Neuronal stem cell (in vitro differentiated cells): ENCODE results near the gene SALL4.
A peak's percentile ranks its signal among the peaks of the same experiment; 100 is the strongest.

ENCODE experiments used
- DNase-seq: peaks from one replicate; pipeline ENCODE4 v3.0.0-alpha.2; 2013; ENCODE audit warnings: low spot score
- H2AFZ ChIP-seq: one replicate; pipeline ENCODE4 v1.6.1; 2013; ENCODE audit warnings: mild to moderate bottlenecking, low read length, inconsistent platforms
- H2AK5ac ChIP-seq: 2 replicates; pipeline ENCODE4 v1.6.1; 2013; ENCODE audit warnings: low read depth, mild to moderate bottlenecking, inconsistent platforms, low read length, moderate library complexity, mixed read lengths
- H2BK120ac ChIP-seq: 2 replicates; pipeline ENCODE4 v1.6.1; 2013; ENCODE audit warnings: low read depth, mild to moderate bottlenecking, inconsistent platforms, low read length, moderate library complexity, mixed read lengths
- H2BK12ac ChIP-seq: one replicate; pipeline ENCODE4 v1.6.1; 2013; ENCODE audit warnings: low read length, inconsistent platforms
- H2BK15ac ChIP-seq: 2 replicates; pipeline ENCODE4 v1.6.1; 2013; ENCODE audit warnings: mild to moderate bottlenecking, low read length, inconsistent platforms, mixed read lengths
- H2BK5ac ChIP-seq: one replicate; pipeline ENCODE4 v1.6.1; 2013; ENCODE audit warnings: inconsistent platforms, mild to moderate bottlenecking, low read length, moderate library complexity
- H3K14ac ChIP-seq: one replicate; pipeline ENCODE4 v1.6.1; 2013; ENCODE audit warnings: low read length, inconsistent platforms
- H3K18ac ChIP-seq: 2 replicates; pipeline ENCODE4 v1.6.1; 2013; ENCODE audit warnings: low read length, inconsistent platforms
- H3K23ac ChIP-seq: 2 replicates; pipeline ENCODE4 v1.6.1; 2013; ENCODE audit warnings: low read depth, mild to moderate bottlenecking, mixed read lengths, low read length, inconsistent platforms; ENCODE audit not compliant: poor library complexity
- H3K27ac ChIP-seq: replicated peaks from 3 replicates; pipeline ENCODE4 v1.5.1; 2013; ENCODE audit warnings: low read length, inconsistent platforms
- H3K27me3 ChIP-seq, 3 experiments: 2 replicates each; pipeline ENCODE4 v1.6.1; 2013; ENCODE audit warnings: low read length in 3 of 3, mild to moderate bottlenecking in 2 of 3, inconsistent platforms in 1 of 3, low read depth in 1 of 3, mixed read lengths in 1 of 3, moderate library complexity in 1 of 3; ENCODE audit not compliant: control insufficient read depth in 3 of 3, insufficient read depth in 3 of 3
- H3K36me3 ChIP-seq, 2 donors: replicated peaks in 1 of 2; 2 replicates each; pipeline ENCODE4 v1.6.1; 2013; ENCODE audit warnings: low read length in 2 of 2; ENCODE audit not compliant: control insufficient read depth in 2 of 2, insufficient read depth in 2 of 2
- H3K4ac ChIP-seq: 2 replicates; pipeline ENCODE4 v1.6.1; 2013; ENCODE audit warnings: inconsistent platforms, mild to moderate bottlenecking, low read length, moderate library complexity
- H3K4me1 ChIP-seq, 2 donors: 1 replicate in 1 of 2; 2 replicates in 1 of 2; pipeline ENCODE4 v1.6.1; 2013; ENCODE audit warnings: low read length in 2 of 2, low read depth in 1 of 2; ENCODE audit not compliant: control insufficient read depth in 2 of 2, insufficient read depth in 1 of 2
- H3K4me2 ChIP-seq: one replicate; pipeline ENCODE4 v1.6.1; 2013; ENCODE audit warnings: mild to moderate bottlenecking, low read length, inconsistent platforms; ENCODE audit not compliant: insufficient read depth, poor library complexity, severe bottlenecking
- H3K4me3 ChIP-seq, 2 donors: 2 replicates each; pipeline ENCODE4 v1.5.1; 2013; ENCODE audit warnings: low read length in 2 of 2, mild to moderate bottlenecking in 2 of 2, inconsistent platforms in 1 of 2, moderate library complexity in 1 of 2
- H3K79me1 ChIP-seq: one replicate; pipeline ENCODE4 v1.6.1; 2013; ENCODE audit warnings: low read depth, mild to moderate bottlenecking, inconsistent platforms, low read length, moderate library complexity
- H3K9ac ChIP-seq: one replicate; pipeline ENCODE4 v1.6.1; 2013; ENCODE audit warnings: mild to moderate bottlenecking, low read depth, low read length, inconsistent platforms; ENCODE audit not compliant: poor library complexity
- H3K9me3 ChIP-seq, 2 donors: replicated peaks in 1 of 2; 2 replicates each; pipeline versions ENCODE3 to v1.6.1; 2013; ENCODE audit warnings: low read length in 2 of 2, mild to moderate bottlenecking in 2 of 2, inconsistent platforms in 1 of 2, low read depth in 1 of 2, mixed read lengths in 1 of 2, moderate library complexity in 1 of 2; ENCODE audit not compliant: control insufficient read depth in 2 of 2, insufficient read depth in 1 of 2
- H4K8ac ChIP-seq: one replicate; pipeline ENCODE4 v1.6.1; 2013; ENCODE audit warnings: low read depth, mild to moderate bottlenecking, inconsistent platforms, low read length, moderate library complexity
- H4K91ac ChIP-seq: one replicate; pipeline ENCODE4 v1.6.1; 2013; ENCODE audit warnings: low read length, low read depth, mild to moderate bottlenecking, inconsistent platforms; ENCODE audit not compliant: poor library complexity
- WGBS, 2 donors: extraction: QIAGEN DNeasy Blood & Tissue Kit; methylation state at CpG; one replicate each; pipeline ENCODE4 v1.1.7; 2013; ENCODE audit warnings: missing lambda C conversion rate in 2 of 2, mixed read lengths in 1 of 2; ENCODE audit not compliant: insufficient read length in 2 of 2, insufficient replicate concordance in 1 of 2; ENCODE audit errors: extremely low coverage in 2 of 2; 5-methylcytosine and 5-hydroxymethylcytosine counted together

SALL4 gene

DNA sequence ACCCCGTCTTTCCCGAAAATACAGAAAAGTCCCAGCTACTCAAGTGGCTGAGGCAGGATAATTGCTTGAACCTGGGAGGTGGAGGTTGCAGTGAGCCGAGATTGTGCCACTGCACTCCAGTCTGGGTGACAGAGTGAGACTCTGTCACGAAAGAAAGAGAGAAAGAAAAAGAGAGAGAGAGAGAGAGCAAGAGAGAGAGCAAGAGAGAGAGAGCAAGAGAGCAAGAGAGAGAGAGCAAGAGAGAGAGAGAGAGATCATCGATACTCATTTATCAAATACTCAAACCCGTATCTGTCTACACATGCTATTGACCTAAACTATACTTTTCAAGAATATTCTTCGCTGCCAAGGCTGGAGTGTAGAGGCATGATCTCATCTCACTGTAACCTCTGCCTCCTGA is 28.2 kb upstream of the SALL4 start:
- H3K79me1 ChIP-seq: no peaks in the 10 kb centered on the region
- H4K8ac ChIP-seq: no peak overlapping the region
- no peak overlapping the region for H2BK12ac ChIP-seq
- no peak overlapping the region for H3K27ac ChIP-seq
- no CpG with 5 or more reads among the region's 7 CpGs for WGBS, 2 donors
- H3K36me3 ChIP-seq: no peaks in the 10 kb centered on the region
- no peak overlapping the region for H4K91ac ChIP-seq
- no peak overlapping the region for H3K4me3 ChIP-seq
- no peaks in the 10 kb centered on the region for H3K9me3 ChIP-seq
- peaks cover 7 to 9% of the 10 kb centered on the region in 2 donors for H3K4me1 ChIP-seq
- no peak overlapping the region for H2AFZ ChIP-seq
- no peak overlapping the region for H3K9ac ChIP-seq
- H2AK5ac ChIP-seq: no peak overlapping the region
- H3K23ac ChIP-seq: no peak overlapping the region
- no peak for DNase-seq
- no peak overlapping the region for H2BK5ac ChIP-seq
- H3K14ac ChIP-seq: no peak overlapping the region
- no peak overlapping the region for H3K4me2 ChIP-seq
- H2BK120ac ChIP-seq: no peak overlapping the region
- no peak overlapping the region for H3K4ac ChIP-seq
- H3K27me3 ChIP-seq: no peaks in the 10 kb centered on the region
- no peak overlapping the region for H3K18ac ChIP-seq
- H2BK15ac ChIP-seq: no peak overlapping the region

DNA sequence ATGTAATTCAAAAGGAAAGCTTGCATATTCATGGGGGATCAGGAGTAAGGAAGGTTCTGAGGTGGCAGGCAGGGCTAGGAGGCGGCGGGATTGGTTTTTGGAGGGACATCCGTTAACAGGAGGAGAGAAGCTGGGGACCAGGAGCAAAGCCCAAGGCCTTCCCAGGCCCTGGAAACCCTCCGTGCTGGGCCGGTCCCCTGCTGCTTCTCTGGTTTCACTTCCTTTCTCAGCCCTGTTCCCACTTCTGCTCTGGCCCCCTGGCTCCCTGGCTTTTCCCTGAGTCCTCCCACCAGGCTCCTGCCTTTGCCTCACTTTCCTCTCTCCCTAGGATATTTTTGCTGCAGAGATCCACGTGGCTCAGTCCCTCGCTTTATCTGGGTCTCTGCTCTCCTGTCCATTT is 26.4 kb upstream of the SALL4 start:
- no peak overlapping the region for H3K9ac ChIP-seq
- no peak overlapping the region for H3K23ac ChIP-seq
- H3K18ac ChIP-seq: peak overlapping the region; percentile 68
- peak overlapping the region; percentile 82 for H2AFZ ChIP-seq
- H3K4ac ChIP-seq: no peak overlapping the region
- H2AK5ac ChIP-seq: no peak overlapping the region
- H2BK15ac ChIP-seq: no peak overlapping the region
- no peak overlapping the region for H3K4me3 ChIP-seq
- H4K8ac ChIP-seq: no peak overlapping the region
- H3K36me3 ChIP-seq: no peaks in the 10 kb centered on the region
- H3K4me2 ChIP-seq: no peak overlapping the region
- no peak overlapping the region for H2BK5ac ChIP-seq
- peaks cover 7 to 9% of the 10 kb centered on the region in 2 donors for H3K4me1 ChIP-seq
- no peak for DNase-seq
- no peaks in the 10 kb centered on the region for H3K79me1 ChIP-seq
- no peak overlapping the region for H2BK12ac ChIP-seq
- WGBS, 2 donors: no CpG with 5 or more reads among the region's 7 CpGs
- no peaks in the 10 kb centered on the region for H3K27me3 ChIP-seq
- H4K91ac ChIP-seq: no peak overlapping the region
- no peak overlapping the region for H3K14ac ChIP-seq
- no peak overlapping the region for H2BK120ac ChIP-seq
- no peaks in the 10 kb centered on the region for H3K9me3 ChIP-seq
- H3K27ac ChIP-seq: no peak overlapping the region

DNA sequence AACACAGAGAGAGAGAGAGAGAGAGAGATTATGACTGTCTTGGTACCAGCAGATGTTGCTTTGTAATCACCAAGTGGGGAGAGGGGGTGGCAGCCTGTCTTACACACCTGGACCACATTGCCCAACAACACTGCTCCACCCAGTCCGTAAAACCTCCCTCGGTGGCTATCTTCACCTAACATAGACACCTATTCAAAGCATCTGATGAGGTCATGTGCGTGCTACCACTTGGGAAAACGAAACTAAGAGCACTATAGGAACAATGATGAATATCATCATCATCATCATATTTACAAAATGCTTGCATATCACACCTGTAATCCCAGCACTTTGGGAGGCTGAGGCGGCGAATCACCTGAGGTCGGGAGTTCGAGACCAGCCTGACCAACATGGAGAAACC is 24.1 kb upstream of the SALL4 start:
- H3K9me3 ChIP-seq: no peaks in the 10 kb centered on the region
- no peak overlapping the region for H4K91ac ChIP-seq
- no peaks in the 10 kb centered on the region for H3K79me1 ChIP-seq
- no peak overlapping the region for H2BK15ac ChIP-seq
- no peak overlapping the region for H2AK5ac ChIP-seq
- WGBS, 2 donors: no CpG with 5 or more reads among the region's 8 CpGs
- H3K4me1 ChIP-seq: peaks cover 2 to 4% of the 10 kb centered on the region in 2 donors
- no peak overlapping the region for H2BK12ac ChIP-seq
- no peak overlapping the region for H2BK120ac ChIP-seq
- no peak overlapping the region for H3K23ac ChIP-seq
- H3K27ac ChIP-seq: no peak overlapping the region
- no peaks in the 10 kb centered on the region for H3K36me3 ChIP-seq
- H2BK5ac ChIP-seq: no peak overlapping the region
- no peak for DNase-seq
- H3K4me2 ChIP-seq: no peak overlapping the region
- H3K14ac ChIP-seq: no peak overlapping the region
- H3K4ac ChIP-seq: no peak overlapping the region
- H4K8ac ChIP-seq: no peak overlapping the region
- H3K9ac ChIP-seq: no peak overlapping the region
- no peak overlapping the region for H3K4me3 ChIP-seq
- H3K27me3 ChIP-seq: no peaks in the 10 kb centered on the region
- H2AFZ ChIP-seq: no peak overlapping the region
- H3K18ac ChIP-seq: no peak overlapping the region

DNA sequence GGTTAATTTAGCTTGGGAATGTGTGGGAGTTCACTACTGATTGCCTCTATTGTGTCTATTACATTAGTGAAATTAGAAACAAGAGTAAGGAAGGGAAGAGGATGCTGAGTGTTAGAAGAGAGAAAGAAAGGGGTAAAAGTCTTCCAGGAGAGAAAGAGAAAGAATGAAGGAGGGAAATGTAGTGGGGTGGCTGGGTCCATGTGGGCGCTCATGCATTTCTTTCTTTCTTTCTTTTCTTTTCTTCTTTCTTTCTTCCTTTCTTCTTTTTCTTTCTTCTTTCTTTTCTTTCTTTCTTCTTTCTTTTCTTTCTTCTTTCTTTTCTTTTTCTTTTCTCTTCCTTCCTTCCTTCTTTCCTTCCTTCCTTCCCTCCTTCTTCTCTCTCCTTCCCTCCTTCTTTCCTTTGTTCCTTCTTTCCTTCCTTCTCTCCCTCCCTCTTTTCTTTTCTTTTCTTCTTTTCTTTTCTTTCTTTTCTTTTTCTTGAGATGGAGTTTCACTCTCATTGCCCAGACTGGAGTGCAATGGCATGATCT is 16.2 kb upstream of the SALL4 start:
- no CpG with 5 or more reads among the region's 1 CpG for WGBS, 2 donors
- Histone ChIP-seq H2AK5ac (no peak overlapping the region), H3K36me3 (no peaks in the 10 kb centered on the region), H3K27ac (no peak overlapping the region), H3K14ac (no peak overlapping the region), H3K4me1 (peaks cover 0 to 1% of the 10 kb centered on the region in 2 donors), H3K4me3 (no peak overlapping the region), H3K18ac (no peak overlapping the region), H3K23ac (no peak overlapping the region), H3K9ac (no peak overlapping the region), H2BK15ac (no peak overlapping the region), H2BK120ac (no peak overlapping the region), H3K27me3 (no peaks in the 10 kb centered on the region), H2BK12ac (no peak overlapping the region), H3K4ac (no peak overlapping the region), H2BK5ac (no peak overlapping the region), H3K4me2 (no peak overlapping the region), H2AFZ (no peak overlapping the region), H3K79me1 (no peaks in the 10 kb centered on the region), H4K91ac (no peak overlapping the region), H3K9me3 (no peaks in the 10 kb centered on the region), H4K8ac (no peak overlapping the region)
- DNase-seq: no peak
